GM18909 (cell line): ENCODE results near the gene ROR2.

Experiments
- ATAC-seq: cut with Tn5 transposase; IDR thresholded peaks from one replicate; pipeline ENCODE4 v1.9.1; 2021; ENCODE audit warnings: mild to moderate bottlenecking; ENCODE audit not compliant: unreplicated experiment, poor library complexity

Gene ROR2

DNA sequence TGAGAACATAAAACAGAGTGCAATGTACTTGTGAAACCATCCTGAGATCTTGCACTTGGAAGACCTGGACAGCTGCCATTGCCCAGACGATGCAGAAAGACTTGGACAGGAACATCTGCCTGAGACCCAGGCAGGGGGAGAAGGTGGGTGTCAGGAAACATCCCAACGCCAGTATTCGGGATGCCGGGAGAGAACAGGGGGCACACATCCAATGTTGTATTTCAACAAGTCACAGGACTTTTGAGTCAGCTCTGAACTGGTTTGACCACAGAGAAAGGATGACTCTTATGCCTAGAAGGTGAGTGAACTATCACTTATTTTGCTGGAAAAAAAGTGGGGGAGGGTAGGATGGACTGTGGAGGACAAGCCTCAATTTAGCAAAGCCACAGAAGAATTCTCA lies 124.6 kb downstream of the ROR2 start:
- no peak for ATAC-seq

DNA sequence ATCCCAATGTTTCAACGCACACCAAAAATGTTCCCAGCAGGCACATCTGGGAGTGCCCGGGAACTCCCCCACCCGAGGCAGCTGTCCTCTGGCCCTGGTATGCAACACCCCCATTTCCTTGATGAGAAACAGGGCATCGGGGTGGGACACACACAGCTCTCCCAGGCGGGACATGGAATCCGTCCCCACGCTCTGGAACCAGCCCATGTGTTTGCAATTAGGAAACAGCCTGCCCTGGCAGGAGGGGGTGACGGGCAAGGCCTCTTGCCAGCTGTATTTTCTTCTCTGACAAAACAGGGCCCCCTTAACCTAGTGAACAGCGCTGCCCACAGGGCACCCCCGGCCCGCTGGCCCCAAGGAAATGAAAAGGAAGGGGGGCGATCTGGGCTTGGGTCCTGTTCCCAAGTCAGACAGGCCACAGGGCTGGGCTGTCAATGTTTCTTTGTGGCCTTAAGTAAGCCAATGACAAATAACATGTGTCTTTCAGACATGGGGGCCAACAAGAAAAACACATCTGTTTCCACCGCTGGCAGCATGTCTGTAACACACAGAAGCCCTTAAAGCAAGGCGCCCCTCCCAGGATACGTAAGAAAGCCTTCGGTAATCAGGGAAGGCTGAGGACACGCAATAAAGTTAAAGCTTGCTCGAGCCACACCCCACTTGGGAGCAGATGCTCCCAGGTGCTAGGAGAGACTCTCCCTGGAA lies 125.3 kb downstream of the ROR2 start:
- no peak for ATAC-seq

DNA sequence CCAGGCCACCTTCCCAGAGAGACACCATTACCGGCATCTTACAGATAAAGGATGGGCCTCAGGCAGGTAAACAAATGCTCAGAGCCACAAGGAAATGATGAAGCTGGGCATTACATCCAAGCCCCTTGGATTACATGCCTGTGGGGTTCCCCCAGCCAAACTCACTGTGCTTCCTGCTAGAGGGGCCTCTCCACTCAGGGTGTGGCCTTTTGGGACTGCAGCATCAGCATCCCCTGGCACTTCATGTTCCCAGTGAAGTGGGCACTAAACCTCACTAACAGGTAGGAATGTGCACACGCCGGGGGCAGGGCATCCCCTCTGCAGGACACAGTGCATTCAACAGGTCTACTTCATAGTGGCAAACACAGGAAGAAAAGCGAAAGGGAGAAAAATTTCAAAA lies 125.9 kb downstream of the ROR2 start:
- no peak for ATAC-seq

DNA sequence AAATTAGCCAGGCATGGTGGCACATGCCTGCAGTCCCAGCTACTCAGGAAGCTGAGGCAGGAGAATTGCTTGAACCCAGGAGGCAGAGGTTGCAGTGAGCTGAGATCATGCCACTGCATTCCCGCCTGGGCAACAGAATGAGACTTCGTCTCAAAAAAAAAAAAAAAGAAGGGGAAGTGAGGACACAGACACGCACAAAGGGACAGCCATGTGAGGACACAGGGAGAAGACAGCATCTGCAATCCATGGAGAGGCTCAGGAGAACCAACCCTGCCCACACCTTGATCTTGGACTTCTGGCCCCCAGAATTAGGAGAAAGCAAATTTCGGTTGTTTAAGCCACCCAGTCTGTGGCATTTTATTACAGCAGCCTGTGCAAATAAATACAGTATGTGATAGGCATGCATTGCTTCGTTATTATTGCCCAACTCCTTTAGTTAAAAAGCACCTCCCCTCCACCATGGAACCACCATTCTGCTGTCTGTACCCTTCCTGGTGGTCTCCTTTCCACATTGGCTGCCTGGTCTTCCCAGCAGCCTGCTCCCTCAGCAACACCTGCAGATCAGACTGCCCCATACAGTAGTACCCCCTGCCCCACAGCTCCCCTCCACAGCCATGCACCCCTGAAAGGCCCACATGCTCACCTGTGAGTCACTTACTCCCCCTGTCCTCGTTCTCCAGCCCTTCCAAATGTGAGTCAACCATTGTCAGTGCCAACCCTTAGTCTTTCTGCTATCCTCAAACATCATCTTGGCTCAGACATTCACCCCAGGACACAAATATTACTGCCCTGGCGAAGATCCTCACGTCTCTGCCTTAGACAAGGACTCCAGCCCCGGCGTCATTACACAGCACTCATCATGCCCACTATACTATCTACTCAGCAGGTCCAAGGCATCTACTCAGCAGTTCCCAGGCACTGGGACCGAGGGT lies 128.8 kb downstream of the ROR2 start:
- no peak for ATAC-seq

DNA sequence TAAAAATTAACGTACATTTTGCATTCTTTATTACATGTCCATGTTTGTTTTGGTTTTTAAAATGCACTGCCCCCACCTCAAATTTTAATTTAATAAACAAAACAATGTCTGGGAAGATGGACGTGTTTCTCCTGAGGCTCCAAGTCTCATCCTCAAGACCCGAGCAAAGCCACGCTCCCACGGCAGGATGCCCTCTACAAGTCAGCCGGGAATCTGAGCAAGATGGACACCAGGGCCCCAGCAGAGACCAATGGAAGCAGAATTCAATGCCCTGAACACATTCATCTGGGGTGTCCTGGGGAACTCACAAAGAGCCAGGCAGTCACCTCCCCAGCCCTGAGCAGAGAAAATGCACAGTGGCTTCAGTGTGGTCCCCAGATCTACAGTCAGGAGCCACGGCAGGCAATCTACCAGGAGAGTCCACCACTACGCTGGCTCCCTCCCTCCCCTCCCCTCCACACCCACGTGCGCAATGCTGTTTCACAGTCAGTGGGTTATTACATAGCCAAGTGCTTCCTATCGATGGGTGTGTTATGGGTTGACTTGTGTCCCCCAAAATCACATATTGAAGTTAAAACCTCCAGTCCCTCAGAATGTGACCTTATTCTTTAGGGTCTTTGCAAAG lies 129.8 kb downstream of the ROR2 start:
- no peak for ATAC-seq

DNA sequence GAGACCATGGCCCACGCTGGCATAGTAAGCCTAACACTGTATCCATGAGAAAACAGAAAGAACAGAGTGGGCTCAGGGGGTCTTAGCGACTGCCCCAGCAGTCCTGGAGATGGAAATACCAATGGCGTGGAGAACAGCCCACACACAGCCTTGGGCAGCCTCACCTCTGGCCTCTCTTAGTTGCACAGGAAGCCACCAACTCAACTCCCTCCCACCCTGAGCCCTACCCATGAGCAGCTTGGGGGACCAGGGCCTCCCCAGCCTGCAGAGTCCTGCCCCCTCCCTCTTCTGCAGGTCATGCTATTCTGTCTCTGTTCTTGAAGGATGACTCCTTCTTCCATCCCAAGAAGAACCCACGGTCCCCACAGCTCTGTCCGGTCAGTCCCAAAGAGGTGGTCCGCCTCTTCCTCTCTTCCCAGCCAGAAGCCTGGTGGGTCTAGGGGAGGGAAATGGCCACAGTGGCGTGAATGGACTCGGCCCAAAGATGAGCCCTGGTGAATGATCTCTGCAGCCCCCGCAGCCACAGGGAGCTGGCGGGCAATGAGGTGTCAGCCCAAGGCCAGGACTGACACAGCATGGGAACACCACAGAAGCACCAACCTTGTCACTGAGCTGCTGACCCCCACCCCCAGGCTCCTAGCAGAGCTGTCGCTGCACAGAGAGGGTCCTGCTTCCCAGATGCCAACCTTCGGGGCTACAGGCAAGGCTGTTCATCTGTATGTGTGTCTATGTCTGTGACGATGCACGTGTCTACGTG lies 131.2 kb downstream of the ROR2 start:
- no peak for ATAC-seq

DNA sequence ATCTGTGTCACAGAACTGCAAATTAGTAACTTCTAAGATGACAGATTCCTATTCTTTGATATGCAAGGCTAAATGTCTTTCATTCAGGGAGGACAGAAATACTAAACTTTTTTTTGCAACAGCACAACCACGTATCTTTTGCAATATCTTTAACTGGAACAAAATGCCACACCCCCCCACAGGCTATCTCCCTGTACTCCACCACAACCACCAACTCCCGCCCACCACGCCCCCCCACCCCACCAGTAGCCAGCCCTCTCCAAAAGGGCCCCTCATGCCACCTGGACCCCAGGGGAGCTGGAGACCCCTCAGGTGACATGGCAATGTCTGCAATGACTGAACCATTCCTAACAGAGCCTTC lies 131.8 kb downstream of the ROR2 start:
- ATAC-seq: no peak

DNA sequence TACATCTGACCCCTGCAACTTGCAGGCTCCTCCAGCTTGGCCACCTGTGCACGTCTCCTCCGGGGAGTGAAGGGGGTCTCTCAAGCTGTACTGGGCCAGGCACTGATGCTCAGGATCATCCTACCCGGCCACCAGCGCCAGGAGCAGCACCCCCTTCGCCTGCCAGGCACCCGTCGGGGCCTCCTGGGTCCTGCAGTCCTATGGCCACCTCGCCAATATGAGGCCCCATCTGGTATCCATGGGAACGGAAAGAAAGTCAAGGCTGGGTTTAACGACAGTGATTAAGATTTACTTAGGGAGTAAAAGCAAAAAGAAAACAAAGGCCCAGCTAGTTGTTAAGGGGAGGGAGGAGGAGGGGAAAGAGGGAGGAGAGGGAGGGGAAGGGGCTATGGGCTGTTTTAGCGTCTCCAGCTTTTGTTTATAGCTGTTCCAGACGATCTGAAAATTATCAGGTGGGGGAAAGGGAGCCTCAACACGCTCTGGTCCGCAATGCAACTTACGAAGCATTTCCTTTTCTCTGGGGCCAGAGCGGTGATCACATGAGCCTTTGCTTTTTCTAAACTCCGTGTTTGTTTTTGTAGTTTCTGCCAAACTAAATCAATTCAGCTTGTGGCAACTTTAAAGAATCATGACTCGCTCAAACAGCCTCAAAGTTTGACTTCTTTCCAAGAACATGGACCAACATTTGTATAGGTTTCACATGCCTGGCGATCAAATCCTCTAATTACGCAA lies 132.4 kb downstream of the ROR2 start:
- ATAC-seq: no peak

DNA sequence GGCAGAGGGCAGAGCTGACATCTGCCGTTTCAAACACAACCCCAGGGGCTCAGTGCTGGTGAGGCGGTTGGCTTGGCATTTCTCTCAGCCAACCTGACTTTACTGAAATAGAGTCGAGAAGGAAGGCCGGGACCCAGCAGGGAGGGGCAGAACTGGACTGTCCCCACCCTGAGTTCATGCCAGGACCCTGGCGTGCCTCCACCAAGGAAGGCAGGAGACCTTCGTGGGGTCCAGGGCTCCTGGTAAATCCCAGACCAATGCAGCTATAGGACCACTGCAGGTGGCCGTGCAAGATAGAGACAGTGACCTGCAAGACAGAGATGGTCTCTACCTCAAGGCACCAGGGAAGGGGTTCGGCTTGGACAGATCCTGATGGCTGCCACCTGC lies 132.9 kb downstream of the ROR2 start:
- no peak for ATAC-seq

DNA sequence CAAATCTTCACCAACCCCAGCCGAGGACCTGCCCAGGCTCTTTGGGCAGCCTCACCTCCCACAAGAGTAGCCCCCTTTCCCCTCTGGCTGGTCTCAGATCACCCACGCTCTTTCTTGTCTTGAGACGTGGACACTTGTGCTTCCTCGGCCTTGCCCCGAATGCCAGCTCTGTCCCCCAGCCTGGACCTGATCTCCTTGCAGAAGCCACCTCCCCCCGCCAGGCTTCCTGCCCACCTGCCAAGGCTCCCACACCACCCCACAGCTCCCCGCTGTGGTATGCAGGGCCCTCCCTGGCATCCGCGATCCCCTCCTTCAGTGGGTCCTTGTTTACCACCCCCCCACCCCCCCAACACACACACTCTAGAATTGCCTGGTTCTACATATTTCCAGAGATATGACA lies 133.7 kb downstream of the ROR2 start:
- ATAC-seq: no peak

DNA sequence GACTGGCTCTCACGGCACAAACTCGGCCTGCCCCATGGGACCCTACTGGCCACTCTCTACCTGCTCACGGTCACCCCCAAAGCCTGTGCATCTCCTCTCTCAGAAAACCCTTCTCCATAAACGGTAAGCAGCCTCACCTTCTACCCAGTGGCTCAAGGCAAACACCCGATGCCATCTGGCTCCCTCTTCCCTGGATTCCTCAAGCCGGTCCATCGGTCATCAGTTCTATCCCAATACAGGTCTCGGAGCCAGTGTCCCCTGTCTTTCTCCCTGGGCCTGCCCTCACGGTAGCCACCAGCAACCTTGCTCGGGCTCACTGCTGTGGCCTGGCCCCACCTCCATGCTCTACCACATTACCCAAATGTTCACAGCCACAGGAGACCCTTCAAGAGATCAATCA lies 134.1 kb downstream of the ROR2 start:
- no peak for ATAC-seq

DNA sequence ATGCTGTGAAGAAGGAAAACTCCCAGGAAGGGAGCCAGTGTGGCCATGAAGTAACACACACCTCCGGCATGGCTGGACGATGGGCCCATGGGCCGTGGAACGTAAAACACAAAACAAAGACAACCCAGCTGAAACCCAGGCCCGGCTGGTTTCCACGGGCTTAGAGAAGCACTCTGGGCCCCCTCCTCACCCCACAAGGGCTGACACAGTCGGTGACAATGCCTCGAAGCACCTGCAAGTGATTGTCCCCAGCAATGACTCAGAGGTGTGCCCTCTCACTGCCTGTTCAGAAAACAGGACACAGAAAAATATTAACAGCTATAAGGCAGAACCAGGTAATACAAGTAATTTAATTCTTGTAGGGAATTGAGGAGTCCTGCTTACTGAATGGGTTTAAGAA lies 135.3 kb downstream of the ROR2 start:
- ATAC-seq: no peak

DNA sequence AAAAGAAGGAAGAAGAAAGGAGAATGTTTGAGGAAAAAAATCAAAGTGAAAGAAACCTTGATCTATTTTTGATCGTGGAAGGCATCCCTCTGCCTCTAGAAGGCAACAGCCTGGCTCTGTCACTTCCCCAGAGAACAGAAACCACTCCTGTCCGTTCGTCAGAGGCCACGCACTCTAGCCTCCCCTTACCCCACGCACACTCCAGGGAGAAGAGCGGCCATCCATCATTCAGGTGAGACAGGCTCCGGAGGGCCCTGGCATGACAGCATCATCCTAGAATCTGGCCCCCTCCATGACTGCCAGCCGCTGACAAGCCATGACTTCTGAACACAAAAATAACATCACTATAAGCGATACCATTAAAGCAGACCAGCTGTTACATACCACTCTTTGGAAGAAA lies 135.8 kb downstream of the ROR2 start:
- ATAC-seq: no peak

DNA sequence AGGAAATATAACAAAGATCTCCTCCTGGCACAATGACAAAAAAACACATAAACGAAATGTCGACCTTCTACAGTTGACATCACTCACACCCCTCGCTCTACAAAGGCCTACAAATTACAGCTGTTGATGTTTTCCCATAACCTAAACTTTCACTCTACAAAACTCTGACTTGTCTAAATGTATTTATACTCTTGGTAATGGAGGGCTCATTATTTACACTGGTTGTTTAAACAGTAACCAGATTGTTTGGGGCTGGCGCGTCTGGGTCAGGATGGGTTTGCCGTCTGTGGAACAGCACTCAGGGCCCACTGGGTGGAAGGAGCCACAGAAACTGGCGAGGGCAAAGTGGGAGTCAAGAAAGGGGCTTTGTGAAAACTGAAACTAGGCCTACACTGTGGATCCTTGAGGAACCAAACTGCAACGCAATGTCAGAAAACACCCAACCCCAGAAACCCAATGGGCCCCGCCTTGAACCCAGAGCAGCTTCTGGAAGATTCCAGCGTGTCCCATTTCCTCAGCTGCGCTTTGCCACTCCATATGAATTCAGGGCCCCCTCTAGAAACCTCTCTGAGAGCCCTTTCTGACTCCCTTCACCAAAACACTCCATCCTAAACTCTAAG lies 136.7 kb downstream of the ROR2 start:
- ATAC-seq: no peak

DNA sequence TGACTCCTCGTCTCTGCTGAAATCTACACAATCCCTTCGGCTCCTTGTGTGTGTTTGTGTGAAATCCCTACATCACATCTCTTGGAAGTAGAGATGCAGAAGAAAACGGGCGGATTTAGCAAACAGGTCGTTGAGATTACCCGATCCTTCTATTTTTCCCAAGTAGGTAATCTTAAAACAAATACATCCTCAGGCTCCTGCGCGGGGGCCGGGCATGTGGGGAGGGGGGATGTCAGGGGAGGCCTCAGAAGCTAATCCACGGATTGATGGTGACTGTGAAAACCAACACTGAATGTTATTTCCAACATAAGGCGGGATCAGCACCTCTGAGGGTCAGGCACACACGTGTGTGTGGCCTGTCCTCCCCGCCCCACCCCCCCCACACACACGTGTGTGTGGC lies 137.8 kb downstream of the ROR2 start:
- ATAC-seq: no peak

DNA sequence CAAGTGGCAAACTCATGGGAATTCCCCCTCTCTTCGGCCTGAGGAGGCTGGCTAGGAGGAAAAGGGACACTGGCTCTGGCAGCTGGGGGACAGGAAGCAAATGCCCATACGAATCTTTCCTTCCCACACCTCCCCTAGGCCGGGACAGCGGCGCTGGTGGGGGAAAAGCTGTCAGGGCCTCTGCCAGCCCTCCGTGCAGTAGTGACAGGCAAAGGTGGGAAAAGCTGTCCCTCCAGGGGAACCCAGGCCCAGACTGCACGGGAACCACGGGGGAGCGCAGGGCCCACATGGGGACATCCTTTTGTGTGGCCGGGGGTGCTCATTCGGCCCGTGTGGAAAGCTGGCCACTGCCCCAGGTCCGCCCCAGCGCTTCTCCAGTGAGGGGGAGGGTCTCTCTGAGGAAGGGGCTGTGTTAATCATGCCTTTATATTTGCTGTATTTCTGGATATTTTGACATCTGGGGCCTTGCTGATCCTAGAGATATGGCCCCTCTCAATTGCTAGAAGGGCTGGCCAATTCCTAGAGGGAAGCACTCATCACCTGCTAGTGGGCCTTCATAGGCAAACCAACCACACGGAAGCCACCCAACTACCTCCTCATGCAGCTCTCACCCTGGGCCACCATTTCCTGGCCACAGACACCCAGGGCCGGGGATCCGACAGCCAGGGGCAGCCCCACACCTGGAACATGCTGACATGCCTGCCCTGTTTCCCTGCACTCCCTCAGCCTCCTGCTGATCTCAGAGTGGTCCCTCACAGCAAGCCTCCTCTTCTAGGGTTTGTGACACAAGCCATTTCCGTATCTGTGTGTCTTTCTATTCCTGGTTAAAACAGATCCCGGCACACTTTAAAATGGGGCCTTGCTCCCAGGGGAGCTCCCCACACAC lies 138.8 kb downstream of the ROR2 start:
- no peak for ATAC-seq

DNA sequence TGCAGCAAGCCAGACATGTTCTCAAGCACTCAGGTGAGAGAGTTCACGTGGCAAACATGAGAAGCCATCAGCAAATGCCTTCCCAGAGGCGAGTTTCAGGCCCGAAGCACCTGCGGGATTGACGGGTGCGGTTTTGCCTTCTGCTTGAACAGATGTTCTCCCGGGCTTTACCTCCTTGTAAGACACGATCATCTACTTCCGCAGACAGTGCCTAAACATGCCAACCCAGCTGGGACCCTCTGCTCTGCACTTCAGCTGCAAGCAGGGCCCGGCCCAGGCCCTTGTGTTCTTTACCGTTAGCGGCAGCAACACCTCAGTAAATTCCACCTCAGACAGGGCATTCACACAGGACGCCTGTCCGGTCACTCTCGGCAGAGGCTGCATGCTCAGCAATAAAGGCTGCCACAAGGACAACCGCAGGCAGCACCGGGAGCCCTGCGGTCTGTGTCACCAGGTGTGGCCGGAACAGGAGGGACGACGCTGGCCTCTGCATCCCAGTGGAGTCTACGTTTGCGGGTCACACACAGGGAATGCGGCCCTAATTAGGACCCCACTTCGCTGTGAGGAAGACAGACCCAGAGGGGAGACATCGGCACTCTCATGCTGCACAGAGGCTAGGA lies 139.6 kb downstream of the ROR2 start:
- ATAC-seq: no peak

DNA sequence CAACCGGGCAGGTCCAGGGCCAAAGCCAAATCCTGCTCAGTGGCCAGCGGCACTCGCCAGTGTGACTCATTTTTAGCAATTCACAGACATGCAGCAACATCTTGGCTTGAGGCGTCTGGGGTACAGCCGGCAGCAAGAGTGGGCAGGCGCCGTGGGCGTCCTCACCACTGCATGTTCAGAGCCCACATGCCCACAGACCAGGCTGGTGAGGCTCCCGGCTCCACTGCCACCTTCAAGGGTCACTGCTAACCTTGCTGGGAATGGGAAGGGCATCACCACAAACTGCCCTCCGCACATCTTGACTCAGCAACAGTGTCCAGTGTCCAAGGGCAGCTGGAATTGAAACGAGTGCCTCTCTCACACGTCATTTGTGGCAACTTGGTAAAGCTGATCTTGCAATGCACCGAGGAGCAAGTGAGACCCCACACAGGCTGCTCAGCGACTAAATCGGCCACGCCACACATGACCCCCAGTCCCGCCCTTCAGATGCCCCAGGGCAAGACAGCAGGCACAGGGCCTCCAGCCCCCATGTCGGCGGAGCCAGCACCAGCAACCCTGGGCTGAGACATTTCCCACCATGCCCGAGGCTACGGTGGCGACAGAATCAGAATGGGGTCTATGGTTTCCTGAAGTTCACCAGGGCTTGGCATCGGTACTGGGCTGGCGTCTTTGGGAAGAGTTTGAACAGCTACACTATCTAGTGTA lies 140.3 kb downstream of the ROR2 start:
- no peak for ATAC-seq
